ENCODE measurements around the gene TMEM141.

Gene TMEM141

DNA sequence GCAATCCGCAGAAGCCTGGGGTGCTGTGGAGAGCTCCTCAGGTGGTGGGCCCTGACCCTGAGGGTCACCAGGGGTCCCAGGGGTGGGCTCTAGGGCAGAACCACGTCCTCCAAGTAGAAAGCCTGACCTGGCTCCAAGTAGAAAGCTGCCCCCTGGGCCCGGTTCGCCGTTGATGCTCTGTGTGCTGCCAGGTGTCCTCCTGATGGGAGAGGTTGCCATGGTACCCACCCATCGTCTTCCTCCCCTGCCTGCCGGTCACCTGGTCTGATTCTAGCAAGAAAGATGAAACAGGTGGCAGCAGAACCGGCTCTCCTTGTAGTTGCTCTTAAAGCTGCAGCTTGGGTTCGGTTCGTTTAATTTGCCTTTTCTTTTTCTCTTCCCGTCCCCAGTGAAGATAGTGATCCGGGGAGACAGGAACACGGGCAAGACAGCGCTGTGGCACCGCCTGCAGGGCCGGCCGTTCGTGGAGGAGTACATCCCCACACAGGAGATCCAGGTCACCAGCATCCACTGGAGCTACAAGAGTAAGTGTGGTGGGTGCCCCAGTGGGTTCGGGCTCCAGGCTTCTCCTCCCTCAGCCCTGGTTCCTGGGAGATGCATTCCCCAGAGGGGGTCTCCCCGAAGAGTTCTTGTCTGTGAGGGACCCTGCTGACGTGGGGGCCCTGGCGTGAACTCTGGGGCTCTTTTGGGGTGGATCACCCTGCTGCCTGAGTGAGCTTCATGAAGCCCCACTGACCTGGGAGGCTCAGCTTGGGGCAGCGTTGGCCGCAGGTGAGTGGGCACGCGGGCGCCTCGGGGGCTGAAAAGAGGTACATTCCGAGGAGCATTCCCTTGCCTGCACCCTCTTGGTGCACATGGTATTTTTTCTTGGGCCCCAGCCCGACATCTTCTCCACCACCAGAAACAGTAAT lies 32.2 kb downstream of the TMEM141 start:
- no peak overlapping the region for H3K4me3 ChIP-seq (ENCODE audit: low read depth, low read length)
- no peak for DNase-seq (ENCODE audit: low read depth)
- TF ChIP-seq, protein P1, sequence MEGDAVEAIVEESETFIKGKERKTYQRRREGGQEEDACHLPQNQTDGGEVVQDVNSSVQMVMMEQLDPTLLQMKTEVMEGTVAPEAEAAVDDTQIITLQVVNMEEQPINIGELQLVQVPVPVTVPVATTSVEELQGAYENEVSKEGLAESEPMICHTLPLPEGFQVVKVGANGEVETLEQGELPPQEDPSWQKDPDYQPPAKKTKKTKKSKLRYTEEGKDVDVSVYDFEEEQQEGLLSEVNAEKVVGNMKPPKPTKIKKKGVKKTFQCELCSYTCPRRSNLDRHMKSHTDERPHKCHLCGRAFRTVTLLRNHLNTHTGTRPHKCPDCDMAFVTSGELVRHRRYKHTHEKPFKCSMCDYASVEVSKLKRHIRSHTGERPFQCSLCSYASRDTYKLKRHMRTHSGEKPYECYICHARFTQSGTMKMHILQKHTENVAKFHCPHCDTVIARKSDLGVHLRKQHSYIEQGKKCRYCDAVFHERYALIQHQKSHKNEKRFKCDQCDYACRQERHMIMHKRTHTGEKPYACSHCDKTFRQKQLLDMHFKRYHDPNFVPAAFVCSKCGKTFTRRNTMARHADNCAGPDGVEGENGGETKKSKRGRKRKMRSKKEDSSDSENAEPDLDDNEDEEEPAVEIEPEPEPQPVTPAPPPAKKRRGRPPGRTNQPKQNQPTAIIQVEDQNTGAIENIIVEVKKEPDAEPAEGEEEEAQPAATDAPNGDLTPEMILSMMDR (IDR thresholded peaks at IDR 0.05; ENCODE audit: control insufficient read depth, extremely low read depth, insufficient read depth), result no peak

DNA sequence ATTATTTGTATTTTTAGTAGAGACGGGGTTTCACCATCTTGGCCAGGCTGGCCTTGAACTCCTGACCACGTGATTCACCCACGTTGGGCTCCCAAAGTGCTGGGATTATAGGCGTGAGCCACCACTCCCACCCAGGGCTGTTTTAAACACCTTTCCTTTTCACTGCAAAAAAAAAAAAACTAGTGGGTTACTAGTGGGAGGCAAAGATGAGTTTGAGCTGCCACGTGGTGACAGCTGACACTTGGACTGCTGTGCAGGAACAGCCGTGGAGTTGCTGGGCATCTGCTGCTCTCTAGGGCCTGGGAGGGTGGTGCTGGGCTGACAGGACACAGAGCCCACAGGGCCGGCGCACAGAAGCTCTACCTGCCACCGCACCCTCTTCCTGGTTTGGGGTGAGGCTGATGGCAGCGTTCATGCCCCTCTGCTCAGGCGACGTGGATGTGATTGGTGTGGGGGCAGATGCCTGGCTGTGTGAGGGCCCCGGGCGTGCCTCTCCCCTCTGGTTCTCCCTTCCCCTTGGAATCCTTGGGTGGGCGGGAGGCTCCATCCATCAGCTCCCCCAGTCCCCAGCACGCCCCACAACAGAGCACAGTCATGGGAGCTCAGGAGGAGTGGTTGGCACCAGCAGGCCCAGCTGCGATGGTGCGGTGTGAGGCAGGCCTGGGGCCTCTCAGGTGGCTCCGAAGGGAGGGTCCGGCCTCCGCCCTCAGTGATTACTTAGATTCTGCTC lies 33.5 kb downstream of the TMEM141 start:
- DNase-seq (ENCODE audit: low read depth), result no peak
- TF ChIP-seq, protein P1 (IDR thresholded peaks at IDR 0.05; ENCODE audit: control insufficient read depth, extremely low read depth, insufficient read depth), result no peak
- H3K4me3 ChIP-seq (ENCODE audit: low read depth, low read length), result no peak overlapping the region

DNA sequence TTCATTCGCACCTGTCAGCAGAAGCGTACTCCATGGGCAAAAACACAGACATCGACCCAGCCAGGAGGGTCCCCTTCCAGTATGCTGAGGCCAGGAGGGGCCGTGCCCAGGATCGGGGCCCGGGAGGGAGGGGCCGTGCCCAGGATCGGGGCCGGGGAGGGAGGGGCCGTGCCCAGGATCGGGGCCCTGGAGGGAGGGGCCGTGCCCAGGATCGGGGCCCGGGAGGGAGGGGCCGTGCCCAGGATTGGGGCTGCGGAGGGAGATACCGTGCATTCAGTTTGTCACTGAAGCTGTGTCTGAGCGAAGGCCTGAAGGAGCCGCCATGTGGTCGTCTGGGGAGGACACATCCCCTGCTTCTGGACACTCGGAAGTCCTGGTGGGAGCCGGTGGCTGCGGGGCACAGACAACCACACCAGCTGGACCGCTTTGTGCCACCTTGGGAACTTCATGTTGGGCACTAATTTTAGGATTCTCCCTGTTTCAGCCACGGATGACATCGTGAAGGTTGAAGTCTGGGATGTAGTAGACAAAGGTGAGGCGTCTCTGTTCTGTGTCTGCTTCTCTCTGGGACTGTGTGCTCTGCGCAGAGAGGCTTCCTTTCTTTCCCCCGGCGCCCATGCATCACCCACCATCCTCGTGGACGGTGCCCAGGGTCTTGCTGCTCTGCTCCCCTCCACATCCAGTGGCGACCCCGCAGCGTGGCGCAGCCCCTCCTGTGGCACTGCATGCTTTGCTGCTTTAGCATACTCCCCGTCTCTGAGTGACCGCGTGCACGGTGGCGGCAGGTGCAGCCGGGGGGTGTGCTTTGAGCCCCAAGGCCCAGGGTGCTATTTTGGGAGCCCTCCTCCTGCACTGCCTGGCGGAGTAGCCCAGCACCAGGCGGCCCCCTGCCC lies 34.4 kb downstream of the TMEM141 start:
- TF ChIP-seq, protein P1 (IDR thresholded peaks at IDR 0.05; ENCODE audit: control insufficient read depth, extremely low read depth, insufficient read depth), result no peak
- DNase-seq (ENCODE audit: low read depth), result no peak
- H3K4me3 ChIP-seq (ENCODE audit: low read depth, low read length), result no peak overlapping the region

DNA sequence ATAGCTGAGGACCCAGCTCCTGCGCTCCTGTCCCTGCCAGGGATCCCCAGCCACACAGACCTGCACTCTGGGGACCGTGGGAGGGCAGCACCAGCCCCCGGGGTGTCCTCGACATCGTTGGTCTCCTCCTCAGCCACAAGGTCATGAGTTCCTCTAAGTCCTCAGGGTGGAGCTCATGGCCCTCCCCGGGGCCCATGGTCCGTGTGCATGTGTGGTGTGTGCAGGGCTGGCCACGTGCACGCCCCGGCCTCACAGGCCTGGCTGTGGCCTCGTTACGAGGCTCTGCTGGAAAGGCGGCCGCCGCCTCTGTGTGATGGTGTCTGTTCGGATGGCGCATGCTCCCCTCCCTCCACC lies 35.0 kb downstream of the TMEM141 start:
- TF ChIP-seq, protein P1 (IDR thresholded peaks at IDR 0.05; ENCODE audit: control insufficient read depth, extremely low read depth, insufficient read depth), result no peak
- no peak for DNase-seq (ENCODE audit: low read depth)
- no peak overlapping the region for H3K4me3 ChIP-seq (ENCODE audit: low read depth, low read length)

DNA sequence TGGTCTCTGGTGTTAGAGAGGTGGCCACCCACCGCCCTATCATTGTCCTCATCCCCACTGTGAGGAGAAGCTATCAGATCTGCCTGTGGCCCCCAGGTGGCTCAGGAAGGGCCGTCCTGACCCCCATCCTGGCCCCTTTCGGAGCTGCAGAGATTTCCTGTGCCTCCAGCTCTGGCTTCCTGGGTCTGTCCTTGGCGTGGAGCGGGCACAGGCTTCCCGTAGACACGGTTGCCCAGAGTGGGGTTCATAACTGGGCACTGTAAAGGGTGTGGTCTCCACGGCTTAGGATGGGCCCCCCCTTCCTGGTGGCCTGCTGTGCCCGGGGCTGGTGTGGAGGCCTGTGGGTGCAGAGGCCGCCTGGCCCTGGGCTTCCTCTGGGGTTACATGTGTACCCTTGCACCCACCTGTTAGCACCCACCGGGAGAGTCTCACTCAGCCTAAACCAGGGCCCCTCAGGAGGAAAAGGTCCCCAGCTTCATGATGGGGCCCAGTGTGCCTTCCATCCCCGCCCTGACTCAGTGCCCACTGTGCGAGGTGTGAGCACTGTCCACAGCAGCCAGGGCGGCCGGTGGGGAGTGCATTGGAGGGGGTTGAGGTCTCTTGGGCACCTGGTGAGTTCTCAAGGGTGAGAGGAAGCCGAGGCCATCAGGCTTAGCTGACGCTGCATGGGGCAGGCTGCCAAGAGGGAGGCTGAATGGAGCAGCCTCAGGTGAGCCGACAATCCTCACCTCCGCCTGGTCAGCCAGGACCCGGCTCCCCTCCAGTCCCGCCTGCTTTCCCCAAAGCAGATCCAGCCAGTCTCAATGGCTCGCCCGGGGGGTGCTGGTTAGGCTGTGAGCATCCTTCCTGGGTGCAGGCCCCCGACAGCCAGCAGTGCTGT lies 35.8 kb downstream of the TMEM141 start:
- no peak for DNase-seq (ENCODE audit: low read depth)
- no peak overlapping the region for H3K4me3 ChIP-seq (ENCODE audit: low read depth, low read length)
- TF ChIP-seq, protein P1 (IDR thresholded peaks at IDR 0.05; ENCODE audit: control insufficient read depth, extremely low read depth, insufficient read depth), result no peak
